ENCODE results near the gene CEBPA. TPM values are rescaled to one million over a fixed set of nuclear protein-coding genes. Genes with fewer than 3 reads are reported as not detected.

Gene CEBPA
- total RNA-seq, 2 experiments from 2014 or later = 2.1 to 2.5 TPM

GRCh38 chr19:33256261-33256660, 46.1 kb downstream of the CEBPA start:
- no peaks in the 10 kb centered on the region for H3K36me3 ChIP-seq (ENCODE audit: insufficient read depth, low read length)
- POLR2A ChIA-PET = interaction anchor here (0.6 kb wide), 1 partner anchor 17 kb away, joined by 3 read pairs; no protein-coding TSS in a partner anchor
- H3K4me2 ChIP-seq (ENCODE audit: low read length) = no peak overlapping the region
- H3K79me2 ChIP-seq (ENCODE audit: insufficient read depth, low read depth, low read length) = no peaks in the 10 kb centered on the region
- no peaks in the 10 kb centered on the region for H3K4me1 ChIP-seq (ENCODE audit: insufficient read depth, low read length, poor library complexity, severe bottlenecking)
- TF ChIP-seq, protein P1, sequence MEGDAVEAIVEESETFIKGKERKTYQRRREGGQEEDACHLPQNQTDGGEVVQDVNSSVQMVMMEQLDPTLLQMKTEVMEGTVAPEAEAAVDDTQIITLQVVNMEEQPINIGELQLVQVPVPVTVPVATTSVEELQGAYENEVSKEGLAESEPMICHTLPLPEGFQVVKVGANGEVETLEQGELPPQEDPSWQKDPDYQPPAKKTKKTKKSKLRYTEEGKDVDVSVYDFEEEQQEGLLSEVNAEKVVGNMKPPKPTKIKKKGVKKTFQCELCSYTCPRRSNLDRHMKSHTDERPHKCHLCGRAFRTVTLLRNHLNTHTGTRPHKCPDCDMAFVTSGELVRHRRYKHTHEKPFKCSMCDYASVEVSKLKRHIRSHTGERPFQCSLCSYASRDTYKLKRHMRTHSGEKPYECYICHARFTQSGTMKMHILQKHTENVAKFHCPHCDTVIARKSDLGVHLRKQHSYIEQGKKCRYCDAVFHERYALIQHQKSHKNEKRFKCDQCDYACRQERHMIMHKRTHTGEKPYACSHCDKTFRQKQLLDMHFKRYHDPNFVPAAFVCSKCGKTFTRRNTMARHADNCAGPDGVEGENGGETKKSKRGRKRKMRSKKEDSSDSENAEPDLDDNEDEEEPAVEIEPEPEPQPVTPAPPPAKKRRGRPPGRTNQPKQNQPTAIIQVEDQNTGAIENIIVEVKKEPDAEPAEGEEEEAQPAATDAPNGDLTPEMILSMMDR (conservative IDR thresholded peaks at IDR 0.05; ENCODE audit: low read length) = no peak
- no peak for TF ChIP-seq EZH2phosphoT487 (IDR thresholded peaks at IDR 0.05; ENCODE audit: borderline replicate concordance, low read depth, low read length)
- intact Hi-C loops (cut with micrococcal nuclease; ENCODE audit: unreplicated experiment) = no loop called here
- no peaks in the 10 kb centered on the region for H4K20me1 ChIP-seq (ENCODE audit: insufficient read depth, low read length)
- H2AFZ ChIP-seq (ENCODE audit: low read length) = no peak overlapping the region
- DNase-seq (ENCODE audit: low spot score) = no peak
- no peaks in the 10 kb centered on the region for H3K9me3 ChIP-seq (ENCODE audit: low read length)
- CTCF ChIA-PET (ENCODE audit: unreplicated experiment) = no interaction called here
- H3K9me2 ChIP-seq (ENCODE audit: insufficient read depth, low read length) = no peaks in the 10 kb centered on the region
- H3K4me3 ChIP-seq (ENCODE audit: low read depth, low read length, poor library complexity, severe bottlenecking) = no peak overlapping the region
- no peak overlapping the region for H3K27ac ChIP-seq (ENCODE audit: low read depth, low read length, poor library complexity, severe bottlenecking)
- BruUV-seq (replicated peaks) = no TSS peak

DNA sequence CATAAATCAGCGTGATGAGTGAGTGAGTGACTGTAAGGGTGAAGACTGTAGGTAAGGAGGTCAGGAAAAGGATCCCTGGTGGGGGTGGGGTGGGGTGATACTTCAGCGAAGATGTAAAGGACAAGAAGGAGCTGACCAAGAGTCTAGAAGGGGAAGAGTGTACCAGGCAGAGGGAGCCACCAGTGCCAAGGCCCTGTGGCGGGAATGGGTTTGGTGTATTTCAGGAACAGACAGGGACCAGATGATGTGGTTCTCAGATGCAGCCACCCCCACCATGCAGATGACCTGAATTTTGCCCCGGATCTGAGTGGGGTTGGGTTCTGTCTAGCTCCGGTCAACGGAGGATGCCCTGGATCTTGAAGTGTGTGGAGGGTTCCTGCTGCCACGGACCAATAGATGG, 46.6 kb downstream of the CEBPA start:
- ChIA-PET POLR2A (interaction anchor here (0.6 kb wide), 1 partner anchor 16 kb away, joined by 3 read pairs; no protein-coding TSS in a partner anchor), CTCF (ENCODE audit: unreplicated experiment) (no interaction called here)
- no peaks in the 10 kb centered on the region for H3K9me3 ChIP-seq (ENCODE audit: low read length)
- no peak overlapping the region for H3K4me2 ChIP-seq (ENCODE audit: low read length)
- no peak for DNase-seq (ENCODE audit: low spot score)
- TF ChIP-seq EZH2phosphoT487 (IDR thresholded peaks at IDR 0.05; ENCODE audit: borderline replicate concordance, low read depth, low read length) = no peak
- TF ChIP-seq, protein P1 (conservative IDR thresholded peaks at IDR 0.05; ENCODE audit: low read length) = no peak
- no peaks in the 10 kb centered on the region for H3K79me2 ChIP-seq (ENCODE audit: insufficient read depth, low read depth, low read length)
- H3K4me3 ChIP-seq (ENCODE audit: low read depth, low read length, poor library complexity, severe bottlenecking) = no peak overlapping the region
- no TSS peak for BruUV-seq (replicated peaks)
- intact Hi-C loops (cut with micrococcal nuclease; ENCODE audit: unreplicated experiment) = no loop called here
- no peaks in the 10 kb centered on the region for H4K20me1 ChIP-seq (ENCODE audit: insufficient read depth, low read length)
- no peak overlapping the region for H2AFZ ChIP-seq (ENCODE audit: low read length)
- no peaks in the 10 kb centered on the region for H3K36me3 ChIP-seq (ENCODE audit: insufficient read depth, low read length)
- no peak overlapping the region for H3K27ac ChIP-seq (ENCODE audit: low read depth, low read length, poor library complexity, severe bottlenecking)
- no peaks in the 10 kb centered on the region for H3K4me1 ChIP-seq (ENCODE audit: insufficient read depth, low read length, poor library complexity, severe bottlenecking)
- no peaks in the 10 kb centered on the region for H3K9me2 ChIP-seq (ENCODE audit: insufficient read depth, low read length)

DNA sequence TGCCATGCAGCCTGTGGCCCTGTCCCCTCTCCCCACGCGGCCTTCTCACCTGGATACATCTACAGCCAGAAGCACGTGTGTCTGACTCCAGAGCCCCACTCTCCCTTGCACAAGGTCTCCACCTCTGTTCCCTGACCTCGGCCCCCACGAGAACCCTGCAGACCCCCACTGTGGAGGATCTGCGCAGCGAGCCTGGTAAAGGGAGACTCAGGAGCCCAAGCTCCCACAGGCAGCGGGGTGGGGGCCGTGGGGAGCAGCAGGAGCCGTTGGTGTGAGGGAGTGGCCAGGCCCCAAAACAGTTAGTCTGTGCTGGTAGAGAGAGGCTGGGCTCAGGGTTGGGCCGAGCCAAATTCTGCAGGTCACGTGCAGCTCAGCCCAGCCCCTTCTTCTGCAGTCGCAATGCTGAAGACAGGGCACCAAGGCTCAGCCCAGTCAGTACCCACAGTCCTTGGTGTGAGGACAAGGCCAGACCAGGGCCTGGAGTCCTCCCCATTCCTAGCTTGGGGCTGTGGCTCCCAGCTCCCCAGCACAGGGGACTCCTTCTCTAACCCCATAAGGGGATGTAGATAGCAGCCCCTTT, 48.0 kb downstream of the CEBPA start:
- ChIA-PET POLR2A (no interaction called here), CTCF (ENCODE audit: unreplicated experiment) (no interaction called here)
- Histone ChIP-seq H3K27ac (ENCODE audit: low read depth, low read length, poor library complexity, severe bottlenecking) (no peak overlapping the region), H3K4me2 (ENCODE audit: low read length) (no peak overlapping the region), H3K4me1 (ENCODE audit: insufficient read depth, low read length, poor library complexity, severe bottlenecking) (no peaks in the 10 kb centered on the region), H2AFZ (ENCODE audit: low read length) (no peak overlapping the region), H3K36me3 (ENCODE audit: insufficient read depth, low read length) (no peaks in the 10 kb centered on the region), H3K4me3 (ENCODE audit: low read depth, low read length, poor library complexity, severe bottlenecking) (no peak overlapping the region), H3K9me3 (ENCODE audit: low read length) (peaks cover 9% of the 10 kb centered on the region; the same call in 1 of the 2 replicates), H3K9me2 (ENCODE audit: insufficient read depth, low read length) (no peaks in the 10 kb centered on the region), H3K79me2 (ENCODE audit: insufficient read depth, low read depth, low read length) (no peaks in the 10 kb centered on the region), H4K20me1 (ENCODE audit: insufficient read depth, low read length) (no peaks in the 10 kb centered on the region)
- DNase-seq (ENCODE audit: low spot score) = no peak
- TF ChIP-seq EZH2phosphoT487 (IDR thresholded peaks at IDR 0.05; ENCODE audit: borderline replicate concordance, low read depth, low read length) = no peak
- TF ChIP-seq, protein P1 (conservative IDR thresholded peaks at IDR 0.05; ENCODE audit: low read length) = no peak
- BruUV-seq (replicated peaks) = no TSS peak
- intact Hi-C loops (cut with micrococcal nuclease; ENCODE audit: unreplicated experiment) = no loop called here

All from OCI-LY7 (cell line).